Pulmonary artery endothelial cell (primary cell): Measurements from ENCODE around the gene ONECUT3. TPM values are rescaled to one million over a fixed set of nuclear protein-coding genes. Genes with fewer than 3 reads are reported as not detected.

Experiments used
- DNase-seq: peaks from one replicate; pipeline ENCODE4 v3.0.0-alpha.2; 2011; ENCODE audit warnings: low read depth, low spot score
- total RNA-seq: library from RNA; depleted of rRNA; stranded (reverse); fragments of >200 nt; gene quantifications from 2 replicates; pipeline ENCODE4 v1.2.3, GENCODE V29; 2014

The ONECUT3 gene
- total RNA-seq, 1 donor from 2014 or later: not detected

- no peak for DNase-seq
Observed at GRCh38 chr19:1768248-1768647, 14.9 kb downstream of the ONECUT3 start.

GRCh38 chr19:1768918-1769644, 15.8 kb downstream of the ONECUT3 start:
- no peak for DNase-seq

- DNase-seq: no peak
Observed at GRCh38 chr19:1769645-1769985, 16.3 kb downstream of the ONECUT3 start.

- DNase-seq: no peak
Observed at GRCh38 chr19:1770866-1771576, 17.7 kb downstream of the ONECUT3 start.

GRCh38 chr19:1773184-1773583, 19.9 kb downstream of the ONECUT3 start:
- DNase-seq: no peak

- no peak for DNase-seq
Observed at GRCh38 chr19:1774989-1775772, 21.9 kb downstream of the ONECUT3 start.

- DNase-seq: no peak
Observed at GRCh38 chr19:1775951-1776605, 22.8 kb downstream of the ONECUT3 start.

GRCh38 chr19:1776606-1777147, 23.4 kb downstream of the ONECUT3 start:
- no peak for DNase-seq

GRCh38 chr19:1777149-1777548, 23.8 kb downstream of the ONECUT3 start:
- DNase-seq: no peak

- DNase-seq: no peak
Observed at GRCh38 chr19:1779574-1779973, 26.3 kb downstream of the ONECUT3 start.

- DNase-seq: no peak
Observed at GRCh38 chr19:1780272-1780958, 27.1 kb downstream of the ONECUT3 start.

- no peak for DNase-seq
Observed at GRCh38 chr19:1782521-1782920, 29.2 kb downstream of the ONECUT3 start.

GRCh38 chr19:1783354-1783753, 30.0 kb downstream of the ONECUT3 start:
- DNase-seq: no peak

- DNase-seq: no peak
Observed at GRCh38 chr19:1783874-1784273, 30.6 kb downstream of the ONECUT3 start.

- no peak for DNase-seq
Observed at GRCh38 chr19:1785310-1785709, 32.0 kb downstream of the ONECUT3 start.

- DNase-seq: no peak
Observed at GRCh38 chr19:1786668-1787067, 33.4 kb downstream of the ONECUT3 start.

- no peak for DNase-seq
Observed at GRCh38 chr19:1787116-1787515, 33.8 kb downstream of the ONECUT3 start.

- DNase-seq: no peak
Observed at GRCh38 chr19:1789261-1790041, 36.1 kb downstream of the ONECUT3 start.

- DNase-seq: no peak
Observed at GRCh38 chr19:1790054-1790792, 36.9 kb downstream of the ONECUT3 start.
